H4 (cell line): ENCODE data around the gene ANKRD26. TPM values are rescaled to one million over a fixed set of nuclear protein-coding genes. Genes with fewer than 3 reads are reported as not detected.
"Not testable (repeated sequence)": the region's sequence is repeated elsewhere in the genome, so short reads cannot be mapped to it uniquely, and the experiment has no call there.

Source experiments
- DNase-seq: peaks from one replicate; pipeline ENCODE4 v3.0.0-alpha.2; 2015; ENCODE audit warnings: low spot score
- total RNA-seq: library from RNA; depleted of rRNA; stranded (reverse); fragments of >200 nt; shearing (Covaris generic); gene quantifications from 2 replicates; pipeline ENCODE4 v1.2.3, GENCODE V29; 2014; rRNA removed

ANKRD26 gene
- 6.9 and 9.1 TPM in 2 replicates for total RNA-seq

GRCh38 chr10:27099916-27100812 lies at the start of gene ANKRD26:
Gene ANKRD26, minus strand, starts transcription at chr10:27100494. Its CDS starts 168 bp downstream, at chr10:27100326.
- peak; percentile 94 for DNase-seq

GRCh38 chr10:27147701-27148100 lies 47.4 kb upstream of the ANKRD26 start:
- no peak for DNase-seq

- DNase-seq: no peak
Observed at GRCh38 chr10:27145937-27146336, 45.6 kb upstream of the ANKRD26 start.

- DNase-seq: no peak
Observed at GRCh38 chr10:27143686-27144085, 43.4 kb upstream of the ANKRD26 start.

- no peak for DNase-seq
Observed at GRCh38 chr10:27138277-27138676, 38.0 kb upstream of the ANKRD26 start.

DNA sequence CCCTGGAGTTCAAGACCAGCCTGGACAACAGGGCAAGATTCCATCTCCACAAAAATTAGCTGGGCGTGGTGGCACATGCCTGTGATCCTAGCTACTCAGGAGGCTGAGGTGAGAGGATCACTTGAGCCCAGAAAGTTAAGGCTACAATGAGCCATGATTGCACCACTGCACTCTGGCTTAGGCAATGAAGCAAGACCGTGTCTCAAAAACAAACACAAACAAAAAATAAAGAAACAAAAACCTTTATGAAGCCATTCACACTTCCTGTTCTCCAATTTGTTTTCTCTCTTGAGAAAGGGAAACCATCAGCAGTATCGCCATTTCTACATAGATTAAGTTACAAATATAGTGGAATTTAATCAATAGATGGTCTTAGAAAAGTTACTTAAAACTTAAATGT lies 34.1 kb upstream of the ANKRD26 start:
- no peak for DNase-seq

- DNase-seq: no peak
Observed at GRCh38 chr10:27108165-27108564, 7.9 kb upstream of the ANKRD26 start.

- DNase-seq: no peak
Observed at GRCh38 chr10:27104919-27105318, 4.6 kb upstream of the ANKRD26 start.

DNA sequence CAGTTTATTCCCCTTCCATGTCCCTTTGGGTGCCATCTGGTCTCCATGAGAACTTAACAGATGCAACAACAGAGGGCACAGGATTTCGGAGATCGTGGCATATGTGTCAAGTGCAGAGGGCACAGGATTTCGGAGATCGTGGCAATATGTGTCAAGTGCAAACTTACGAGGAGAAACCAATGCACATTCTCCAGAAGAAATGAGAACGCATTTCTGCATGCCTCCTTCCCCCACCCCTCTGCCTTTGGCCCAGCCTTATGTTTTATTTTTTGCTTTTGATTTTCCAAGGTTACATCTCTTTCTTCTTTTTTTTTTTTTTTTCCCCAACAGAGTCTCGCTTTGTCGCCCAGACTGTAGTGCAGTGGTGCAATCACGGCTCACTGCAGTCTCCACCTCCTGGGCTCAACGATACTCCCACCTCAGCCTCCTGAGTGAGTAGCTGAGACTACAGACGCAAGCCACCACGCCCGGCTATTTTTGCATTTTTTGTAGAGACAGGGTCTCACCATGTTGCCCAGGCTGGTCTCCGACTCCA lies 586 bp upstream of the ANKRD26 start:
- peak; percentile 1 for DNase-seq

DNA sequence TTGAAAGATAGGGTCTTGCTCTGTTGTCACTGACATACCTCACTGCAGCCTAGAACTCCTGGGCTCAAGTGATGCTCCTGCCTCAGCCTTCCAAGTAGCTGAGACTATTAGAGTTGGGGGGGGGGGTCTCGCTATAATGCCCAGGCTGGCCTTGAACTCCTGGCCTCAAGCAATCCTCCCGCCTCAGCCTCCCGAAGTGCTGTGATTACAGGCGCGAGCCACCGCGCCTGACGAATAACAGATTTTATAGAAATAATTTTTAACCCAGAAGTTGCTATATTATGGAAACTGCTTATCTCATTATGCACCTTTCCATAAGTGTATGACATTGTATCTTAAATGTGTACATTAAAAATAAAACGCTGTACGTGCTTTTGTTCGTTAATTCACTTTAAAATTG lies 846 bp downstream of the ANKRD26 start:
- DNase-seq: no peak

DNA sequence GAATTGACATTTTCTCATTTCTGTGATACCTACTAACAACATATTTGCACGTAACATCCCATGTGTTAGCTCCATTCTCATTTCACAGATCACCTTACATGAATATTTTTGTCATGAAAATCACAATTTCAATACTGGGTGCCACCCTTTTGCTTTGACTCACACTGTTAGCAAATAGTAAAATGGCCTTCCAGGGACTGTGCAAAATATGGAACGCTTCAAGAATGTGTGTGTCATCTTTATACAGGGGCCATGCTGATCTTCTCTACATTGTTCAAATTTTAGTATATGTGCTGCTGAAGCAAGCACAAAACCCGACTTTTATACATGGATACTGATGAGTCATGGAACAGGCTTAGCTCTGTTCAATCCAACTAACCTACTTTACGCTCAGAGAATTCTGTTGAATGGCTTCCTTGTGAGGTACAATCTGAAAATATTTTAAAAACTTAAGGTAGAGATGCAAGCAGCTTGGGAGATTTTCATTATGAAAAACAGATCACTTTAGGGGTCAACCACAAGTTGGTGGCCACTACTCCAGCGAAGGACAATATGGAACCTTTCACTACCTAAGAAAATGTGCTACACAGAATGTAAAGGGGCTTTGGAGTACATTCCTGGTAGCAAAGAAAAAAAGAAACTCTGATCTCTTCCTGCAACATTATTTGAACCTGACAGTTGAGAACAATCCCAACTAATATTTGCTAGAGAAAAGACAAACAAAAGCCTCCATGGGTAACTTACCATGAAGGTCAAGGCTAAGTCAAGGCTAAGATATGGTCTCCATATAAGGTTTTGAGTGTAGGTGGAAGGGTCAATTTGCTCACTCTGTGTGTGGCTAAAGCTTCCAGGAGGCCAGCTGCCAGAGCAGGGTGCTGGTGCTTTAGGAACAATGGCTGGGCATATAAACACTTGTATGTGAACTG lies 11.9 kb downstream of the ANKRD26 start:
- no peak for DNase-seq

- DNase-seq: no peak
Observed at GRCh38 chr10:27072436-27073114, 27.7 kb downstream of the ANKRD26 start.

- DNase-seq: no peak
Observed at GRCh38 chr10:27068217-27068891, 31.9 kb downstream of the ANKRD26 start.

- DNase-seq: no peak
Observed at GRCh38 chr10:27065084-27065483, 35.2 kb downstream of the ANKRD26 start.

DNA sequence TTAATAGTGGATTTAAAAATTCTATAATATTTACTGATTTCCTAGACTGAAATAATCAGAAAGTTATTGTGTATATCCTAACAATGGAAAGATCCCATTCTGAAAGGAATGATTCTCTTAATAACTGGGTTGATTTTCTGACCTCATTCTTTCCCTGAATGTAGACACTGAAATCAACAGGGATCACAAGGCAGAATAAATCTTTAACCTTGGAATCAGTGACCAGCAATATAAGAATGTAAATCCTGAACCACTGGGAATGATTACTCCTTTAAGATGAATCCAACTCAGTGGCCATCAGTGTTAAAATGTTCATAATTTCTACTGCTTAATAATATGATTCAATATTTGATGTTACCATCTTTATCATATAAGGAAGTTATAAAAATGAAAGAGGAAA lies 47.6 kb downstream of the ANKRD26 start:
- DNase-seq: no peak

DNA sequence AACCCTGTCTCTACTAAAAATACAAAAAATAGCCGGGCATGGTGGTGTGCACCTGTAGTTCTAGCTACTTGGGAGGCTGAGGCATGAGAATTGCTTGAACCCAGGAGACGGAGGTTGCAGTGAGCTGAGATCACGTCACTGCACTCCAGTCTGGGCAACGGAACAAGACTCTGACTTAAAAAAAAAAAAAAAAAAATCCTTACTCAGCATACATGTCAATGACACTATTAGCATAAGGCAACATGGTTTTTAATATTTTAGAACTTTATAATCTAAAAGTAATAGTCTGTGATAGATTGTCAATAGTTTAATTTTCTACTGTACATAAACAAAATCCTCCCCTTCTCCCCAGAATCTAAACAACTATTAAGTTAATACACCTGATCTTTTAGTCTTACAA lies 55.0 kb downstream of the ANKRD26 start:
- DNase-seq: not testable (repeated sequence)

DNA sequence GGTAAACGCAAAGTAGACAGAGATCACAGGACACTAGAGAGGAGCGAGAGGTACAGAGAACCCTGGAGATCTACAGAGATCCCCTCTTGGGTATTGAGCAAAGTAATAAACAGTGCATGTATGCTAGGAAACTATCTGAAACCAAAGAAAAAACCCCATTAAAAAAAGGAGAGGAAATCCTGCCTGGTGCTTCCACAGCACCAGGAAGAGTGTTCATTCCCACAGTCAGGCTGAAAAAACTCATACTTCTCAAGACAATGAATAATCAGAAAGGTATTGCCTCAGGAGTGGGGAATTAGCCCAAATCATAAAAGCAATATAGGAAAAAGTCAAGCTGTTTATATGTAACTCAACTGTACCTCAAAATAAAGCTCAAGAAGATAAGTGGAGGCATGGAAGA lies 59.1 kb downstream of the ANKRD26 start:
- DNase-seq: no peak

- DNase-seq: no peak
Observed at GRCh38 chr10:27038168-27038567, 62.1 kb downstream of the ANKRD26 start.

DNA sequence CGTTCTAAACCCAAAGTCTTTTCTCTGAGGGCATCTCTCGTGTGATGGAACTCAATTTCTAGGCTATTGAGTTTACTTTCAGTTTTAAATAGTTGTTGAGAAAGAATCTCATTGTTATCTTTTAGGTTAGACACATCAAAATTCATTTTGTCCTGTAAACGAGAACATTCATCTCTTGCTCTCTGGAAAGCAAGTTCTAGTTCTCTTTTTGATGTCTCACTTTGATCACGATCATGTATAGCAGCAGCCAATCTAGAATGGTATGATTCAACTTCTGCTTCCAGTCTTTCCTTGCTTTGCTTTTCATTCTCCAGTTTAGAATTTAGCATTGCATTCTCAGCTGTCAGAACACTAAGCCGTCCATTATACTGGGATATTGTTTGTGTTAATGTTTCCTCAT lies 65.1 kb downstream of the ANKRD26 start:
- no peak for DNase-seq

GRCh38 chr10:27030060-27030459 lies 70.2 kb downstream of the ANKRD26 start:
- no peak for DNase-seq

DNA sequence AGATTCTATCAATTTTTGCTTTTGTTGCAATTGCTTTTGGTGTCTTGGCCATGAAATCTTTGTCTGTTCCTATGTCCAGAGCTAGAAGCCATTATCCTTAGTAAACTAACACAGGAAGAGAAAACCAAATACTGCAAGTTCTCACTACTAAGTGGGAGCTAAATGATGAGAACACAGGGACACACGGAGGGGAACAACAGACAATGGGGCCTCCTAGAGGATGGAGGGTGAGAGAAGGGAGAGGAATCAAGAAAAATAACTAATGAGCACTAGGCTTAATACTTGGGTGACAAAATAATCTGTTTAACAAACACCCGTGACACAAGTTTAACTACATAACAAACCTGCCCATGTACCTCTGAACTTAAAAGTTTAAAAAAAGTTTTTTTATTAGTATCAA lies 78.2 kb downstream of the ANKRD26 start:
- DNase-seq: no peak
